ENCODE measurements around the gene FCHSD1.

DNA sequence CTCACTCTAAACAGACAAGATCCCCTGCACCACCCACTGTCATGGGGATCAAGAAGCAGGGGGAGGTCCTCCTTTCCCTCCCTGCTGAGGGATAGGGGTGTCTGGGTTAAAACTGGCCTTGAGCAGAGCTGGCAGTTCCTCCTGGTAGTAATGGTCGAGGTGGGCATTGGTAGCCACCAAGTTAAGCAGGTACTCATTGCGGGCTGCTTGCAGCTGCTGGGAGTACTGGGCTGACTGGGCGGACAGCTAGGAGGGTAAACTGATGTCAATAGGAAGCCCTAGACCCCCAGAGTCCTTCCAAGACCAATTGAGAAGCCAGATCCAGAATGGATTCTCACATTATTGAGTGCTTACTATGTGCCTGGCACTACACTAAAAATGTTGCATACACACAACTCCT lies 3.4 kb downstream of the FCHSD1 start:
- TF ChIP-seq, protein P1, sequence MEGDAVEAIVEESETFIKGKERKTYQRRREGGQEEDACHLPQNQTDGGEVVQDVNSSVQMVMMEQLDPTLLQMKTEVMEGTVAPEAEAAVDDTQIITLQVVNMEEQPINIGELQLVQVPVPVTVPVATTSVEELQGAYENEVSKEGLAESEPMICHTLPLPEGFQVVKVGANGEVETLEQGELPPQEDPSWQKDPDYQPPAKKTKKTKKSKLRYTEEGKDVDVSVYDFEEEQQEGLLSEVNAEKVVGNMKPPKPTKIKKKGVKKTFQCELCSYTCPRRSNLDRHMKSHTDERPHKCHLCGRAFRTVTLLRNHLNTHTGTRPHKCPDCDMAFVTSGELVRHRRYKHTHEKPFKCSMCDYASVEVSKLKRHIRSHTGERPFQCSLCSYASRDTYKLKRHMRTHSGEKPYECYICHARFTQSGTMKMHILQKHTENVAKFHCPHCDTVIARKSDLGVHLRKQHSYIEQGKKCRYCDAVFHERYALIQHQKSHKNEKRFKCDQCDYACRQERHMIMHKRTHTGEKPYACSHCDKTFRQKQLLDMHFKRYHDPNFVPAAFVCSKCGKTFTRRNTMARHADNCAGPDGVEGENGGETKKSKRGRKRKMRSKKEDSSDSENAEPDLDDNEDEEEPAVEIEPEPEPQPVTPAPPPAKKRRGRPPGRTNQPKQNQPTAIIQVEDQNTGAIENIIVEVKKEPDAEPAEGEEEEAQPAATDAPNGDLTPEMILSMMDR (IDR thresholded peaks at IDR 0.05), result no peak
- TF ChIP-seq POLR2A (IDR thresholded peaks at IDR 0.05), result no peak
